ENCODE data around the gene PSMA8.
"Not testable (repeated sequence)": the region's sequence is repeated elsewhere in the genome, so short reads cannot be mapped to it uniquely, and the experiment has no call there.

PSMA8 gene

DNA sequence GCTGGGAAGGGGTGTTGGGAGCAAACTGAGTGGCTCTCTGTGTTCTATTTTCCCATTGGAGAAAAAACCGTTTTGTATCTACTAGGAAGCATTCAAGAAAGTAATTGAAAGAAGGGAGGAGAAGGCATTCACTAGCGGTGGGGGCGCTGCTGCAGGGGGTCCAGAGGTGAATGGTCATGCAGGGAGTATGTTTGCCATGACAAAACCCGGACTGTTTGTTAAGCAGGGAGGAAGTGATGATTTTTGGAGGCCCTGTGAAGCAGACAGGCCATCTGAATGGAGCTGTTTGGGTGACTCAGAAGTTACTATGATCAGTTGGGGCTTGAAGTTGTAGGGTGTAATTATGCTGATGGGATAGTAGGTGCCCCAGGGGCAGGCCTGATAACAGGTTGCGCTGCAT lies 99.5 kb downstream of the PSMA8 start:
- DNase-seq (ENCODE audit: low read depth in 2 of 2) = no peak

DNA sequence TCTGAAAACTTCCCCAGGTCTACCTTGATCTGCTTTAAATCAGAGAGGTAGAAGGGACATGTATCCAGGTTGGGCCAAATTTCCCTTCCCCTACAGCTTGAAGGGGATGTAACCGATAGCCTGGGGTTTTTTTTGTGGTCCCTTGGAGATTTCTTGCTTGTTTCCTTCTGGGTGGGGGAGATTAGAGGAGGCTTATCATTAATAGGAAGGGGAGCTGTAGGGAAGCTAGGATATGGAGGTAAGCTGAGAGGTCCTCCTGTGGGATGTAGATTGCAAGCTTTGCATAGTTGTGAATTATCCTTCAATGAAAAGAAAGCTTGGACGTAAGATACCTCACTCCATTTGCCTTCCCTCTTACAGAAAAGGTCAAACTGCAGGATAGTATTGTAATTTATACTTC lies 103.7 kb downstream of the PSMA8 start:
- DNase-seq (ENCODE audit: low read depth in 2 of 2) = not testable (repeated sequence)

DNA sequence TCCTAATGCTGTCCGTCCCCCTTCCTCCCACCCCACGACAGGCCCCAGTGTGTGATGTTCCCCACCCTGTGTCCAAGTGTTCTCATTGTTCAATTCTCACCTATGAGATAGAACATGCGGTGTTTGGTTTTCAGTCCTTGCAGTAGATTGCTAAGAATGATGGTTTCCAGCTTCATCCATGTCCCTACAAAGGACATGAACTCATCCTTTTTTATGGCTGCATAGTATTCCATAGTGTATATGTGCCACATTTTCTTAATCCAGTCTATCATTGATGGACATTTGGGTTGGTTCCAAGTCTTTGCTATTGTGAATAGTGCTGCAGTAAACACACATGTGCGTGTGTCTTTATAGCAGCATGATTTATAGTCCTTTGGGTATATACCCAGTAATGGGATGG lies 105.0 kb downstream of the PSMA8 start:
- DNase-seq (ENCODE audit: low read depth in 2 of 2) = not testable (repeated sequence)

DNA sequence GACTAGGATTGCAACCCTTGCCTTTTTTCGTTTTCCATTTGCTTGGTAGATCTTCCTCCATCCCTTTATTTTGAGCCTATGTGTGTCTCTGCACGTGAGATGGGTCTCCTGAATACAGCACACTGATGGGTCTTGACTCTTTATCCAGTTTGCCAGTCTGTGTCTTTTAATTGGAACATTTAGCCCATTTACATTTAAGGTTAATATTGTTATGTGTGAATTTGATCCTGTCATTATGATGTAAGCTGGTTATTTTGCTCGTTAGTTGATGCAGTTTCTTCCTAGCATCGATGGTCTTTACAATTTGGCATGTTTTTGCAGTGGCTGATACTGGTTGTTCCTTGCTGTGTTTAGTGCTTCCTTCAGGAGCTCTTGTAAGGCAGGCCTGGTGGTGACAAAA lies 108.7 kb downstream of the PSMA8 start:
- not testable (repeated sequence) for DNase-seq (ENCODE audit: low read depth in 2 of 2)
